Astrocyte (in vitro differentiated cells and primary cell): ENCODE results near the gene CPM. TPM values are rescaled to one million over a fixed set of nuclear protein-coding genes. Genes with fewer than 3 reads are reported as not detected.
A peak's percentile ranks its signal among the peaks of the same experiment; 100 is the strongest.

Experiments
- DNase-seq: peaks from one replicate; pipeline ENCODE4 v3.0.0-alpha.2; 2010; ENCODE audit warnings: low read depth
- FAIRE-seq: peaks from 2 replicates; lab custom pipeline; 2011; peaks lifted over from hg19 to GRCh38; lab: Jason Lieb, UNC
- H2AFZ ChIP-seq: 2 replicates; pipeline ENCODE4 v1.6.0; 2012; ENCODE audit warnings: low read depth, low read length, inconsistent platforms
- H3K27ac ChIP-seq: 2 replicates; pipeline ENCODE4 v1.5.1; 2011; ENCODE audit warnings: low read depth, low read length, inconsistent platforms
- H3K27me3 ChIP-seq: 2 replicates; pipeline ENCODE4 v1.6.0; 2011; ENCODE audit warnings: low read length, inconsistent platforms; ENCODE audit not compliant: insufficient read depth
- H3K36me3 ChIP-seq: 2 replicates; pipeline ENCODE4 v1.5.1; 2011; ENCODE audit warnings: low read length, inconsistent platforms; ENCODE audit not compliant: insufficient read depth
- H3K4me1 ChIP-seq: 2 replicates; pipeline ENCODE4 v1.5.1; 2011; ENCODE audit warnings: low read length, inconsistent platforms; ENCODE audit not compliant: insufficient read depth
- H3K4me2 ChIP-seq: 2 replicates; pipeline ENCODE4 v1.6.0; 2012; ENCODE audit warnings: low read length, inconsistent platforms
- H3K4me3 ChIP-seq: 2 replicates; pipeline ENCODE4 v1.5.1; 2011; ENCODE audit warnings: low read depth, mild to moderate bottlenecking, low read length, inconsistent platforms; ENCODE audit not compliant: insufficient read depth
- H3K79me2 ChIP-seq: 2 replicates; pipeline ENCODE4 v1.6.0; 2012; ENCODE audit warnings: mild to moderate bottlenecking, low read length, inconsistent platforms; ENCODE audit not compliant: insufficient read depth
- H3K9ac ChIP-seq: 2 replicates; pipeline ENCODE4 v1.6.0; 2012; ENCODE audit warnings: mild to moderate bottlenecking, low read length, inconsistent platforms
- H3K9me3 ChIP-seq: 2 replicates; pipeline ENCODE4 v1.5.1; 2012; ENCODE audit warnings: low read depth, mild to moderate bottlenecking, low read length, inconsistent platforms; ENCODE audit not compliant: insufficient read depth
- H4K20me1 ChIP-seq: 2 replicates; pipeline ENCODE4 v1.6.0; 2012; ENCODE audit warnings: low read length, inconsistent platforms; ENCODE audit not compliant: insufficient read depth
- H3K27ac Mint-ChIP-seq: one replicate; pipeline ENCODE4 v1.8.0; 2021; ENCODE audit warnings: mild to moderate bottlenecking, mixed read lengths; ENCODE audit not compliant: unreplicated experiment
- H3K27me3 Mint-ChIP-seq: one replicate; pipeline ENCODE4 v1.8.0; 2021; ENCODE audit warnings: low read depth, mixed read lengths; ENCODE audit not compliant: unreplicated experiment
- H3K36me3 Mint-ChIP-seq: one replicate; pipeline ENCODE4 v1.8.0; 2021; ENCODE audit warnings: low read depth, mixed read lengths; ENCODE audit not compliant: unreplicated experiment
- H3K4me1 Mint-ChIP-seq: one replicate; pipeline ENCODE4 v1.8.0; 2021; ENCODE audit warnings: low read depth, mixed read lengths; ENCODE audit not compliant: unreplicated experiment
- H3K4me3 Mint-ChIP-seq: one replicate; pipeline ENCODE4 v1.8.0; 2021; ENCODE audit warnings: mild to moderate bottlenecking, moderate library complexity, mixed read lengths; ENCODE audit not compliant: unreplicated experiment
- H3K9me3 Mint-ChIP-seq: one replicate; pipeline ENCODE4 v1.8.0; 2021; ENCODE audit warnings: mild to moderate bottlenecking, mixed read lengths; ENCODE audit not compliant: unreplicated experiment
- CTCF ChIP-seq: IDR thresholded peaks from 2 replicates; pipeline ENCODE4 v1.5.1; 2011; ENCODE audit warnings: low read depth, mild to moderate bottlenecking, inconsistent platforms, low read length, moderate library complexity; ENCODE audit not compliant: insufficient read depth
- EZH2 ChIP-seq: IDR thresholded peaks from 2 replicates; pipeline ENCODE4 v1.6.1; 2012; ENCODE audit warnings: mild to moderate bottlenecking, low read length, inconsistent platforms; ENCODE audit not compliant: insufficient read depth
- total RNA-seq: library from RNA; stranded (reverse); gene quantifications from 2 replicates; pipeline ENCODE4 v1.2.1, GENCODE V29; 2021

CPM gene
- total RNA-seq, 1 donor from 2014 or later = 2.7 TPM

DNA sequence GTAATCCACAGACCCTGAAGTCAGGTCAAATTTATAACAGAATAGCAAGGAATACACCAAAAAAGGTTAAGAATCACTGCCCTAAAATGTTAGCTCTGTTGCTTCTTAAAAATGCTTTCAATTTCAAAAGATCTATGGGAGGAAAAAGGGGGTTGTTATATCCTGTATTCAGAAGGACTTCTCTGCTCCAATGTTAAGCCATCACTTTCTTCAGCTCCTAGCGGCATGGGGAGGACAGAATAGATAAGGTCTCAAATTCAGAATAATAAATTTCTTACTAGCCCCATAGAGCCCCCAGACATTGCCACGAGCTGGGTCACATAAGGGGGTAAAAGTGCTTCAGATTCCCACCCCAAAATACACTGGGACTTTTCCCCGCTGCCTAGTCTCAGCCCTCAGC lies 49.8 kb downstream of the CPM start:
- no peaks in the 10 kb centered on the region for H4K20me1 ChIP-seq
- no peak overlapping the region for H3K27ac ChIP-seq
- no peaks in the 10 kb centered on the region for H3K4me1 Mint-ChIP-seq
- no peaks in the 10 kb centered on the region for H3K36me3 ChIP-seq
- H3K9me3 ChIP-seq = no peaks in the 10 kb centered on the region
- DNase-seq = no peak
- H3K27ac Mint-ChIP-seq = no peak overlapping the region
- H3K27me3 Mint-ChIP-seq = no peaks in the 10 kb centered on the region
- peaks cover 2% of the 10 kb centered on the region for H3K9me3 Mint-ChIP-seq
- no peak overlapping the region for H2AFZ ChIP-seq
- no peak overlapping the region for H3K4me3 ChIP-seq
- no peak for TF ChIP-seq EZH2
- no peak for TF ChIP-seq CTCF
- FAIRE-seq = no peak
- no peak overlapping the region for H3K9ac ChIP-seq
- H3K4me2 ChIP-seq = no peak overlapping the region
- no peak overlapping the region for H3K4me3 Mint-ChIP-seq
- H3K27me3 ChIP-seq = no peaks in the 10 kb centered on the region
- H3K4me1 ChIP-seq = peaks cover 4% of the 10 kb centered on the region
- no peaks in the 10 kb centered on the region for H3K79me2 ChIP-seq
- H3K36me3 Mint-ChIP-seq = no peaks in the 10 kb centered on the region

GRCh38 chr12:68882251-68882964 lies 50.6 kb downstream of the CPM start:
- Mint-ChIP-seq H3K36me3 (no peaks in the 10 kb centered on the region), H3K4me1 (no peaks in the 10 kb centered on the region), H3K9me3 (peaks cover 5% of the 10 kb centered on the region), H3K27ac (no peak overlapping the region), H3K27me3 (no peaks in the 10 kb centered on the region), H3K4me3 (no peak overlapping the region)
- Histone ChIP-seq H3K36me3 (no peaks in the 10 kb centered on the region), H3K4me2 (no peak overlapping the region), H3K27ac (no peak overlapping the region), H2AFZ (no peak overlapping the region), H3K9ac (no peak overlapping the region), H3K4me3 (no peak overlapping the region), H4K20me1 (no peaks in the 10 kb centered on the region), H3K79me2 (no peaks in the 10 kb centered on the region), H3K4me1 (peaks cover 4% of the 10 kb centered on the region), H3K27me3 (no peaks in the 10 kb centered on the region), H3K9me3 (no peaks in the 10 kb centered on the region)
- no peak for FAIRE-seq
- no peak for DNase-seq
- TF ChIP-seq CTCF (no peak), EZH2 (no peak)

DNA sequence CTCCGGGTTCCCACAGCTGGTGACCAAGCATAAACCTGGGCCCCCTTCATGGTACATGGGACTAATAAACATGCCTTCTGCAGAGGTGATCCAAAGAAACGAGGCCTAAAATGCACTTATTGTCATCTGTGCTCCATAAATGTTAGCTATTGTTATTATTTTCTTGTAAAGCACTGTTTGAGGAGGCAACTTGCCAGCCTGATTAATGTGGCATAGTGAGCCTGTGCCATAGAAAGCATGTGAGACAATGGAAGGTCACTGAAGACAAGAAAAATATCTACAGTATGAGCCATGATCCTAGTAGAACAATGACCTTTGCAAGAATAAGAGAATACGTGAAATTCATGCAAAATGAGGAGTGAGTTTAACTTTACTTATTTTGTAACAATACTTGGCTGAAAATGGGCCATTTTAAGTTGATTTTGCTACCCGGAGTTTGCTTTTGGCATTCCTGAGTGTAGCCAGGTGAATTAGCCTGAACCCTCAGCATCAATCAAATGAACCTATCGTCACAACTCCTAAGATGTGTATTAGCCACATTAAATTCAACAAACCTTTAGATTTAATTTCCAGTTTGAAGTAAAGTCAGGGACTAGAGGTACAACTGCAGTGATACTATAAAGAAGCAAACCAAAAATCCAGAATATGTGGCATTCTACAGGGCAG lies 52.2 kb downstream of the CPM start:
- H3K4me3 ChIP-seq = no peak overlapping the region
- DNase-seq (no peak), FAIRE-seq (no peak)
- Mint-ChIP-seq H3K36me3 (no peaks in the 10 kb centered on the region), H3K27ac (no peak overlapping the region), H3K27me3 (no peaks in the 10 kb centered on the region), H3K9me3 (peaks cover 8% of the 10 kb centered on the region), H3K4me3 (no peak overlapping the region), H3K4me1 (peaks cover 6% of the 10 kb centered on the region)
- H3K79me2 ChIP-seq = no peaks in the 10 kb centered on the region
- no peak for TF ChIP-seq CTCF
- TF ChIP-seq EZH2 = no peak
- no peak overlapping the region for H3K4me2 ChIP-seq
- H3K36me3 ChIP-seq = no peaks in the 10 kb centered on the region
- H3K27me3 ChIP-seq = no peaks in the 10 kb centered on the region
- H4K20me1 ChIP-seq = no peaks in the 10 kb centered on the region
- peak overlapping the region; percentile 33 for H2AFZ ChIP-seq
- peaks cover 4% of the 10 kb centered on the region for H3K4me1 ChIP-seq
- H3K27ac ChIP-seq = no peak overlapping the region
- no peaks in the 10 kb centered on the region for H3K9me3 ChIP-seq
- H3K9ac ChIP-seq = no peak overlapping the region
